DOHH2 (cell line): ENCODE data around the gene SDCCAG8.

Experiments used
- H3F3A ChIP-seq: fragments of 200-600 bp; sonication (generic), shearing (Covaris generic); 2 replicates; pipeline ENCODE4 v1.6.0; 2016; ENCODE audit warnings: antibody characterized with exemption, mild to moderate bottlenecking; ENCODE audit not compliant: control insufficient read depth, insufficient read depth
- H3K27ac ChIP-seq: fragments of 200-600 bp; sonication (generic); 2 replicates; pipeline ENCODE4 v1.5.1; 2014; ENCODE audit warnings: low read depth, mild to moderate bottlenecking, low read length, moderate library complexity
- H3K27me3 ChIP-seq: fragments of 200-600 bp; sonication (generic); 2 replicates; pipeline ENCODE4 v1.6.1; 2014; ENCODE audit warnings: mild to moderate bottlenecking, low read length, mixed read lengths; ENCODE audit not compliant: control insufficient read depth
- H3K36me3 ChIP-seq: fragments of 200-600 bp; sonication (generic); 2 replicates; pipeline ENCODE4 v1.6.1; 2014; ENCODE audit warnings: mild to moderate bottlenecking, low read length, moderate library complexity, mixed read lengths; ENCODE audit not compliant: control insufficient read depth
- H3K4me1 ChIP-seq: fragments of 200-600 bp; sonication (generic); 2 replicates; pipeline ENCODE4 v1.6.1; 2014; ENCODE audit warnings: mild to moderate bottlenecking, low read length, mixed read lengths; ENCODE audit not compliant: control insufficient read depth
- H3K4me2 ChIP-seq: fragments of 200-600 bp; sonication (generic); 2 replicates; pipeline ENCODE4 v1.6.0; 2014; ENCODE audit warnings: mild to moderate bottlenecking, low read length, moderate library complexity
- H3K4me3 ChIP-seq: fragments of 200-600 bp; sonication (generic); 2 replicates; pipeline ENCODE4 v1.5.1; 2014; ENCODE audit warnings: mild to moderate bottlenecking, low read length, mixed read lengths
- H3K79me2 ChIP-seq: fragments of 200-600 bp; sonication (generic); 2 replicates; pipeline ENCODE4 v1.6.1; 2014; ENCODE audit warnings: mild to moderate bottlenecking, low read length, mixed read lengths; ENCODE audit not compliant: control insufficient read depth
- H3K9me2 ChIP-seq: fragments of 200-600 bp; sonication (generic); replicated peaks from 2 replicates; pipeline ENCODE4 v1.6.1; 2014; ENCODE audit warnings: mild to moderate bottlenecking, low read length, mixed read lengths; ENCODE audit not compliant: control insufficient read depth
- H3K9me3 ChIP-seq: fragments of 200-600 bp; sonication (generic); 2 replicates; pipeline ENCODE4 v1.6.1; 2014; ENCODE audit warnings: antibody characterized with exemption, low read length, mixed read lengths; ENCODE audit not compliant: control insufficient read depth, insufficient read depth
- H4K20me1 ChIP-seq: fragments of 200-600 bp; sonication (generic); 2 replicates; pipeline ENCODE4 v1.6.0; 2014; ENCODE audit warnings: low read depth, mild to moderate bottlenecking, antibody characterized with exemption, low read length, moderate library complexity; ENCODE audit not compliant: control insufficient read depth, insufficient read depth
- EZH2phosphoT487 ChIP-seq: fragments of 200-600 bp; sonication (generic); IDR thresholded peaks from 2 replicates; pipeline ENCODE4 v1.6.1; 2017; ENCODE audit warnings: borderline replicate concordance, mild to moderate bottlenecking, antibody characterized with exemption, low read length, moderate library complexity, mixed read lengths
- TF ChIP-seq, protein P1 (sequence below): fragments of 200-600 bp; sonication (generic); IDR thresholded peaks from one replicate; pipeline ENCODE4 v1.5.1; 2014; ENCODE audit warnings: antibody characterized with exemption, mild to moderate bottlenecking, low read depth, low read length; ENCODE audit not compliant: poor library complexity, severe bottlenecking

SDCCAG8 gene

DNA sequence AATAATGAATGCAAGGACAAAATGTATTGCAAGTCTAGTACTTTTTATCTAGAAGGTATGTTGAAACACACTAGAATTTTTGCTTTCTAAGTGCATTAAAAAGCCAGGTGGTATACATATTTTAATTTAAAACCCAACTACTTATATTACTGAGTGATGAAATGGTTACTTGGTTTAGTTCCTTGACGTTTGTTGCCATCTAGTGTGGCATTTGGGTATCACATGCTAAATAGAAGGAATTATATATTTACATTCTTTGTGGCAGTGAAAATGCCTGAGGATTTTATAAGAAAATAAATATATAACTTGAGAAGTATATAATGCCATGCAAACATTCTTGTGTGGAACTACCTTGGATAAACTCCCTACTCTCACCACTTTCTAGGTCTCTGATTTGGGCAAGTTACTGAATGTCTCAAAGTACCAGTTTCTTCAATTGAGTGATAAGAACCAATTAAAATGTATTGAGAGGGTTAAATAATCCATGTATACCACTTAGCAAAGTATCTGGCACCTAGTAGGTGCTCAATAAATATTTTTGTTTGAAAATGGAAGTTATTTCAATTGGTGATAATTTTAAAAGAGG is 69.6 kb downstream of the SDCCAG8 start:
- Histone ChIP-seq H3F3A (no peaks in the 10 kb centered on the region), H3K4me2 (no peak overlapping the region), H3K9me2 (no peaks in the 10 kb centered on the region), H3K79me2 (no peaks in the 10 kb centered on the region), H4K20me1 (no peaks in the 10 kb centered on the region), H3K4me1 (no peaks in the 10 kb centered on the region), H3K27me3 (no peaks in the 10 kb centered on the region), H3K9me3 (no peaks in the 10 kb centered on the region), H3K27ac (no peak overlapping the region), H3K36me3 (no peaks in the 10 kb centered on the region), H3K4me3 (no peak overlapping the region)
- TF ChIP-seq, protein P1, sequence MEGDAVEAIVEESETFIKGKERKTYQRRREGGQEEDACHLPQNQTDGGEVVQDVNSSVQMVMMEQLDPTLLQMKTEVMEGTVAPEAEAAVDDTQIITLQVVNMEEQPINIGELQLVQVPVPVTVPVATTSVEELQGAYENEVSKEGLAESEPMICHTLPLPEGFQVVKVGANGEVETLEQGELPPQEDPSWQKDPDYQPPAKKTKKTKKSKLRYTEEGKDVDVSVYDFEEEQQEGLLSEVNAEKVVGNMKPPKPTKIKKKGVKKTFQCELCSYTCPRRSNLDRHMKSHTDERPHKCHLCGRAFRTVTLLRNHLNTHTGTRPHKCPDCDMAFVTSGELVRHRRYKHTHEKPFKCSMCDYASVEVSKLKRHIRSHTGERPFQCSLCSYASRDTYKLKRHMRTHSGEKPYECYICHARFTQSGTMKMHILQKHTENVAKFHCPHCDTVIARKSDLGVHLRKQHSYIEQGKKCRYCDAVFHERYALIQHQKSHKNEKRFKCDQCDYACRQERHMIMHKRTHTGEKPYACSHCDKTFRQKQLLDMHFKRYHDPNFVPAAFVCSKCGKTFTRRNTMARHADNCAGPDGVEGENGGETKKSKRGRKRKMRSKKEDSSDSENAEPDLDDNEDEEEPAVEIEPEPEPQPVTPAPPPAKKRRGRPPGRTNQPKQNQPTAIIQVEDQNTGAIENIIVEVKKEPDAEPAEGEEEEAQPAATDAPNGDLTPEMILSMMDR, result peak; percentile 57
- no peak for TF ChIP-seq EZH2phosphoT487

DNA sequence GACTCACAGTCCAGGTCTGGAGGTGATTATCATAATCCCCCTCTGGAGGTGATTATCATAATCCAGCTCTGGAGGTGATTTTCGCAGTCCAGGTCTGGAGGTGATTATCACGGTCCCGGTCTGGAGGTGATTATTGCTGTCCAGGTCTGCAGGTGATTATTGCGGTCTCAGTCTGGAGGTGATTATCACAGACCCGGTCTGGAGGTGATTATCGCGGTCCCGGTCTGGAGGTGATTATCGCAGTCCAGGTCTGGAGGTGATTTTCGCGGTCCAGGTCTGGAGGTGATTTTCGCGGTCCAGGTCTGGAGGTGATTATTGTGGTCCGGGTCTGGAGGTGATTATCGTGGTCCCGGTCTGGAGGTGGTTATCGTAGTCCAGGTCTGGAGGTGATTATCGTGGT is 76.6 kb downstream of the SDCCAG8 start:
- H3K79me2 ChIP-seq, result no peaks in the 10 kb centered on the region
- no peaks in the 10 kb centered on the region for H3K9me2 ChIP-seq
- no peak overlapping the region for H3K4me3 ChIP-seq
- H4K20me1 ChIP-seq, result no peaks in the 10 kb centered on the region
- no peak for TF ChIP-seq EZH2phosphoT487
- TF ChIP-seq, protein P1, result no peak
- H3K9me3 ChIP-seq, result no peaks in the 10 kb centered on the region
- peaks cover 8% of the 10 kb centered on the region; the same call in 1 of the 2 replicates for H3K4me1 ChIP-seq
- H3K36me3 ChIP-seq, result 0 out of 2 replicates have a peak, but pooled peaks cover 3% of the 10 kb centered on the region
- H3K27ac ChIP-seq, result no peak overlapping the region
- H3F3A ChIP-seq, result no peaks in the 10 kb centered on the region
- H3K27me3 ChIP-seq, result no peaks in the 10 kb centered on the region
- H3K4me2 ChIP-seq, result no peak overlapping the region

DNA sequence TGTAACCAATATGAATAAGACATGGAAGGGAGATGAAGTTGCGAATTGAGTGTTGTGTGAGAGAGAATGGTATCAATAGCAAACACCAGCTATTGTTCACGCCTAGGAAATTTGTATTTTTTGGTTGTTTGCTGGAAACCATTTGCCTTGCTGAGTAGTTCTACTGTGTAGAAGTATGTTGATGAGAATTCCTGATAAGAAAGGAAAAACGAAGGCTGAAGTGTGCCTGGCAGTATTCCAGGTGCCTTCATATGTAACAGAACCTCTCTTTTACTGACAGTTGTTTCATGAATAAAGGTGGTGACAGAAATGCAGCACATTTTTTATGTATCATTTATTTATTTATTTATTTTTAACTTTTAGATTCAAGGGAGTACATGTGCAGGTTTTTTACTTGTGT is 79.5 kb downstream of the SDCCAG8 start:
- Histone ChIP-seq H4K20me1 (no peaks in the 10 kb centered on the region), H3K79me2 (no peaks in the 10 kb centered on the region), H3K9me3 (no peaks in the 10 kb centered on the region), H3F3A (no peaks in the 10 kb centered on the region), H3K27me3 (no peaks in the 10 kb centered on the region), H3K36me3 (0 out of 2 replicates have a peak, but pooled peaks cover 3% of the 10 kb centered on the region), H3K4me1 (peaks cover 8% of the 10 kb centered on the region; the same call in 1 of the 2 replicates), H3K4me2 (no peak overlapping the region), H3K9me2 (no peaks in the 10 kb centered on the region), H3K27ac (no peak overlapping the region), H3K4me3 (no peak overlapping the region)
- TF ChIP-seq, protein P1, result no peak
- TF ChIP-seq EZH2phosphoT487, result no peak
